Measurements from ENCODE around the gene RBAK. TPM values are rescaled to one million over a fixed set of nuclear protein-coding genes. Genes with fewer than 3 reads are reported as not detected.
"Not testable (repeated sequence)": the region's sequence is repeated elsewhere in the genome, so short reads cannot be mapped to it uniquely, and the experiment has no call there.

The RBAK gene
- total and polyA plus RNA-seq, 2 of the 4 experiments (the other 2 are of a cell fraction), result 2.8 to 8.1 TPM

DNA sequence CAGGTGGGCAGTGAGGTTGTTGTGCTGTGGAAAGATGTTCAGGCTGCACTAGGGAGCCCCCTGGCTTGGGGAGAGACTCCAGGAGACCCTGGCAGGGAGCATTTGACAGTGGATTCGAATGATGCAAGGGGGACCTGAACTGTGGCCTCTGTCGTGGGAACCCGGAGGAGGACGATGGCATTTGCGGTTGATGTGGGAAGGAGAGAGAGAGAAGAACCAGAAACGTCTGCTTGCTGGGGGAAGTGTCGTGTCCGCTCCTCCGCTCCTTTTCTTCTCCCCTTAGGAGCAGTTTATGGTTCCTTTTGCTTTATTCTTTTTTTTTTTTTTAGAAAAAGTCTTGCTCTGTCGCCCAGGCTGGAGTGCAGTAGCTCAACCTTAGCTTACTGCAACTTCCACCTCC, 12.5 kb upstream of the RBAK start:
- H3K56ac ChIP-seq (ENCODE audit: extremely low read depth, insufficient read depth, low read length); POLR2A ChIA-PET (ENCODE audit: unreplicated experiment); H2AK9ac ChIP-seq (replicated peaks; ENCODE audit: low read depth, low read length, poor library complexity); H4K91ac ChIP-seq (ENCODE audit: insufficient read depth, low read depth, low read length); H3K18ac ChIP-seq (ENCODE audit: low read depth, low read length); H2AK5ac ChIP-seq (ENCODE audit: low read depth, low read length); H2BK5ac ChIP-seq (ENCODE audit: low read depth, low read length, poor library complexity, severe bottlenecking); H4K20me1 ChIP-seq (ENCODE audit: insufficient read depth, low read length); ATAC-seq (ENCODE audit: low read depth); H3K23ac ChIP-seq (ENCODE audit: low read depth, low read length); in situ Hi-C loops (cut with MboI; ENCODE audit: low sequenced_read_pairs); DNase-seq; H3K4me1 ChIP-seq (ENCODE audit: control insufficient read depth, insufficient read depth, low read length); H2BK120ac ChIP-seq (ENCODE audit: low read depth, low read length); H2AFZ ChIP-seq (replicated peaks; ENCODE audit: low read length, poor library complexity); BruUV-seq (replicated peaks); H3K27me3 ChIP-seq (ENCODE audit: control insufficient read depth, insufficient read depth, low read length); H3K9me3 ChIP-seq (ENCODE audit: control insufficient read depth, insufficient read depth, low read length); H3K4me2 ChIP-seq (ENCODE audit: low read depth, low read length); H3K4me3 ChIP-seq (ENCODE audit: insufficient read depth, low read depth, low read length); H3K36me3 ChIP-seq (ENCODE audit: control insufficient read depth, insufficient read depth, low read length); H3K27ac ChIP-seq (ENCODE audit: insufficient read depth, low read length); H3K14ac ChIP-seq (replicated peaks; ENCODE audit: low read depth, low read length); H3K79me1 ChIP-seq (ENCODE audit: low read depth in 1 of 2, low read length in 2 of 2); dilution Hi-C loops (cut with HindIII; ENCODE audit: low sequenced_read_pairs, unreplicated experiment); H4K5ac ChIP-seq (ENCODE audit: low read depth, low read length); H3K4ac ChIP-seq (ENCODE audit: low read depth, low read length); H3K9ac ChIP-seq (ENCODE audit: low read depth, low read length); H4K8ac ChIP-seq (ENCODE audit: low read depth in 2 of 2, low read length in 2 of 2); CTCF ChIA-PET; H2BK15ac ChIP-seq (ENCODE audit: low read depth, low read length); intact Hi-C loops (cut with micrococcal nuclease); H3K9me1 ChIP-seq (ENCODE audit: insufficient read depth, low read length); H2BK20ac ChIP-seq (ENCODE audit: low read depth, low read length): not testable (repeated sequence)
- no CpG with 5 or more reads among the region's 10 CpGs for WGBS, 2 experiments (ENCODE audit: extremely low coverage in 2 of 2, insufficient read length in 1 of 2)

Measured in IMR-90 (cell line).